LNCaP clone FGC (cell line): Measurements from ENCODE around the gene PPP1R2B.
A peak's percentile ranks its signal among the peaks of the same experiment; 100 is the strongest.

Experiments used
- DNase-seq: peaks from one replicate; pipeline ENCODE4 v3.0.0-alpha.2; 2011; ENCODE audit warnings: low read depth
- H3K4me3 ChIP-seq: 2 replicates; pipeline ENCODE4 v1.5.1; 2011; ENCODE audit warnings: mild to moderate bottlenecking, low read depth, low read length, control low read depth
- TF ChIP-seq, protein P1 (sequence below): IDR thresholded peaks from 2 replicates; pipeline ENCODE4 v1.5.1; 2012; ENCODE audit warnings: mild to moderate bottlenecking; ENCODE audit not compliant: control insufficient read depth, insufficient read depth; ENCODE audit errors: extremely low read depth

PPP1R2B gene

DNA sequence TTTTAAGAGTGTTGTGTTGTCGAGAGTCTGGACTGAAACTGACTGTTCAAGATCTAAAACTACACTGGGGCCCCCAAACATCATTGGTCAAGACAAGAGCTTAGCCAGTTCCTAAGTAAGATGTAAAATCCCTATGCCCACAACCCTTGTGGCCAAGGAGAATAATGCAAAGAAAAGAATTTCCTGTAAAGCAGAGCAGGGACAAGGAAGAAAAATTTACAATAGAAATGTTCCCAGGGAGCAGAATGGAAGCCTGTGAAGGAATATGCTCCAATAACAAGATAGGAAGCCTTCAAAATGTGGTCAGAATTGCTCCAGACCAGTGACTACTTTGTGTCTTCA is 20.4 kb downstream of the PPP1R2B start:
- H3K4me3 ChIP-seq: no peak overlapping the region
- TF ChIP-seq, protein P1, sequence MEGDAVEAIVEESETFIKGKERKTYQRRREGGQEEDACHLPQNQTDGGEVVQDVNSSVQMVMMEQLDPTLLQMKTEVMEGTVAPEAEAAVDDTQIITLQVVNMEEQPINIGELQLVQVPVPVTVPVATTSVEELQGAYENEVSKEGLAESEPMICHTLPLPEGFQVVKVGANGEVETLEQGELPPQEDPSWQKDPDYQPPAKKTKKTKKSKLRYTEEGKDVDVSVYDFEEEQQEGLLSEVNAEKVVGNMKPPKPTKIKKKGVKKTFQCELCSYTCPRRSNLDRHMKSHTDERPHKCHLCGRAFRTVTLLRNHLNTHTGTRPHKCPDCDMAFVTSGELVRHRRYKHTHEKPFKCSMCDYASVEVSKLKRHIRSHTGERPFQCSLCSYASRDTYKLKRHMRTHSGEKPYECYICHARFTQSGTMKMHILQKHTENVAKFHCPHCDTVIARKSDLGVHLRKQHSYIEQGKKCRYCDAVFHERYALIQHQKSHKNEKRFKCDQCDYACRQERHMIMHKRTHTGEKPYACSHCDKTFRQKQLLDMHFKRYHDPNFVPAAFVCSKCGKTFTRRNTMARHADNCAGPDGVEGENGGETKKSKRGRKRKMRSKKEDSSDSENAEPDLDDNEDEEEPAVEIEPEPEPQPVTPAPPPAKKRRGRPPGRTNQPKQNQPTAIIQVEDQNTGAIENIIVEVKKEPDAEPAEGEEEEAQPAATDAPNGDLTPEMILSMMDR: no peak
- no peak for DNase-seq

DNA sequence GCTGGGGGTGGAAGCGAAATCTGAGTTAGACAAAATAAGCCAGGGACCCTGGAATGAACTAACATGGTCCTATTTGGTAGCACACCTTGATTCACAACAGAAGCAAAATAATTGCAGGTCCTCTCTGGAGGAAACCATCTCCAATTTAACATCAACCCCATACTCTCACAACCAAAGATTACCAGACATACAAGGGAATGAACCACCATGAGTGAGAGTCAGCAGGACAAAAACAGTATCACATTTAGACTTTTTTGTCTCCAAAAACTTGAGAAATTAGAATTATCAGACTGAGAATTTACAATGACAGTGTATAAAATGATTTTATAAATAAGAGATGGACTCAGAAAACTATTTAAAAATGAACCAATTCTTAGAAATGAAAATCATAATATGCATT is 21.1 kb downstream of the PPP1R2B start:
- TF ChIP-seq, protein P1: no peak
- DNase-seq: no peak

DNA sequence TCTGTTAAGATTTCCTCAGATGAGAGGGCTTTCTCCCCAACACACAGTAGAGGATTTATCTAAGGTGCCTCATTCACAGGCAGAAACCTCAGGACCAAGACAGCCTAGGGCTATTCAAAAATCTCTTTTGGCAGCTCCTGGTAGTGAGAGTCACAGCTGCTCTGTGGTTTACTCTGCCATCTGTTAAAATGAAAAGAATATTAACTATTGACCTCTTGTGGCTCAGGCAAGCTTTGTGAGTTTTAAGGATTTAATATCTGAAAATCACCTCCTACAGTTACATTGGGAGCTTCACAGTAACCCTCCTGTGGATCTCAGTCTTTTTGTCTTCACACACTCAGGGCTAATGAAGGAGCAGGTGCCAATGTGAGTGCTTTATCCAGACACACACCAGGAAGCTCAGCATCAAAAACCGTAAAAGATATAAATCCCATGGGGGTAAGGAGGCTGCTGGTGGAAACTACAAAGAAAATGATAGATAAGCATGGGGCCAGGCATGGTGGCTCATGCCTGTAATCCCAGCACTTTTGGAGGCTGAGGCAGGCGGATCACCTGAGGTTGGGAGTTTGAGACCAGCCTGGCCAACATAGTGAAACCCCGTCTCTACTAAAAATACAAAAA is 29.7 kb downstream of the PPP1R2B start:
- no peak for DNase-seq
- no peak overlapping the region for H3K4me3 ChIP-seq
- TF ChIP-seq, protein P1: no peak

More for the DNA sequence above, 21.1 kb downstream of the PPP1R2B start:
- H3K4me3 ChIP-seq: no peak overlapping the region

DNA sequence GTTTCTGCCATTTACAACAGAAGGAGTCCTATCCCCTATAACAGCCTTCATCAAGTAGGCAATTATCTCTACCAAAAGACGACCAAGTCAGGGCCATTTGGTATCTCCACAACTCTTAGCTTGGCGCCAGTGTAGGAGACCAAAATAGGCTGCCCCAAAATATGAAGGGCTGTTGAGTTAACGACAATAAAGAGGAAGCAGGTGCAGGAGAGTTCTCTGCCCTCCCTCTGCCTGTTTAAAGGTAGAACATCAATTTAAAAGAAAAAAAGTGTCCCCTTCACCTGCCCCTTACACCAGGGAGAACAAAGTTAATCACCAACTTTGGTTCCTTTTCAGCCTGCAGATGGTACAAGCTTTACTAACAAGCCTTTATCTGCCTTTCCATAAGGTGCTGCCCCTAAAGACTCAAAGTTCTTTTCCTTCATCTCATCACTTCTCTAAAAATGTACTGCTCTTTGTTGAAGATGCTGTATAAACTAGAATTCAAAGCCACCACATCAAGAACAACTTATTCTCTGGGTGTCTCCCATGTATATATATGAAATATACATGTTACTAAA is 33.3 kb downstream of the PPP1R2B start:
- TF ChIP-seq, protein P1: no peak
- H3K4me3 ChIP-seq: no peak overlapping the region
- no peak for DNase-seq

DNA sequence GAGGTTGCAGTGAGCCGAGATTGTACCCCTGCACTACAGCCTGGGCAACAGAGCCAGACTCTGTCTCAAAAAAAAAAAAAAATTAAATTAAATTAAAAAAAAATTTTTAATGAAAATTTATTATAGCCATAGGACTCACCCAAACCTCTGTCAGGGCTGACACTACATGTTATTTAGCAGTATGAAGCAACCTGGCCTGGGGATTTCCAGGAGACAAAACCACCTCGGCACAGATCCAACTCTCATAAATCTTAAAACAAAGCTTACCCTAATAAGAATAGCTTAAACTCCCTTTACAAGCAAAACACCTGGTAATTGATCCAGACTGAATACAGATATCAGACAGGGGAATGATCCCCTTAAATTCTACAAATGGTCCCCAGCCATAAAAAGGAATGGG is 38.4 kb downstream of the PPP1R2B start:
- TF ChIP-seq, protein P1: no peak
- no peak for DNase-seq
- no peak overlapping the region for H3K4me3 ChIP-seq

DNA sequence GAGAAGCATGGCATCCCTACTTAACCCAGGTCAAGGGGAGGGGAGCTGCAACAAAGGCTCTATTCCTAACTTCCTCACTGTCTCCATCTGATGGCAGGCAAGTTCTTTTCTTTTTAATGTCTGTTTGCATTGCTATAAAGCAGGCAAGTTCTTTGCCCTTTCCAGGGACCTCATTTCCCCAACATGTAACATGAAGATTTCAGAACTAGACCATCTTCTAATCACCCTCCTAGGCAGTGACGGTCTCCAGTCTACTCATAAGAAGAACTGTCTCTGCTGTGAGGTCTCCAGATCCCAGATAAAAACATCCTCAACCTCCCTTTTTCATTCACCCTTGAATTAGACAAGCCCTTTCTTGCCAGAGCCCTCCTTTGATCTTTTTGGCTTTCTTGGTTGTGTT is 42.1 kb downstream of the PPP1R2B start:
- no peak overlapping the region for H3K4me3 ChIP-seq
- TF ChIP-seq, protein P1: peak; percentile 43
- DNase-seq: no peak

DNA sequence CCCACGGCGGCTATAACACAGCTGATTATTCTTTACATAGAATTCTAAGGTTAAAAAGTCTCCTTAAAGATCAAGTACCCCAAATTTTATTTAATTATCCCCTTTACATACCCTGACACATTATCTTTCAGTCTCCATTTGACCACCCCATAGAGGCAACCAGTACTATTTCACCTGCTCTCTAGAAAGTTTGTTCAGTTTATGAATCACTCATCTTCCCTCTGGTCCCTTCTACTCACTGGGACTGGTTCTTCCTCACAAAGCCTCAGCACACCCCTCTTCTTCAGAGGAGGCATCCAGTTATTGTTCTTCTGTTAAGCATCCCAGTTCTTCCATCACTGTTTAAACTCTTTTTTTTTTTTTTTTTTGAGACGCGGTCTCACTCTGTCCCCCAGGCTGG is 42.8 kb downstream of the PPP1R2B start:
- no peak for DNase-seq
- TF ChIP-seq, protein P1: no peak
- H3K4me3 ChIP-seq: no peak overlapping the region
